HCT116 (cell line): ENCODE data around the gene PFKM. TPM values are rescaled to one million over a fixed set of nuclear protein-coding genes. Genes with fewer than 3 reads are reported as not detected.

ENCODE experiments used
- ATAC-seq: fragments of 200-7000 bp; cut with Tn5 transposase; 2 replicates; pipeline ENCODE4 v1.9.1; 2020; ENCODE audit warnings: mild to moderate bottlenecking, moderate library complexity
- BruUV-seq: library from RNA; stranded (reverse); fragments of 400-500 nt; replicated peaks from 2 replicates; lab custom pipeline; 2021; lab: Mats Ljungman, UMichigan
- CTCF ChIA-PET: fragments of 300-600 bp; sonication (Branson Sonifier 250); formaldehyde crosslinking; loops from one replicate; lab custom pipeline; 2021; ENCODE audit warnings: antibody characterized with exemption; lab: Charles Lee
- POLR2A ChIA-PET: fragments of 300-600, 350-600 bp; sonication (Branson Sonifier 250); formaldehyde crosslinking; loops from one replicate; lab custom pipeline; 2021; ENCODE audit warnings: antibody characterized with exemption; lab: Charles Lee
- RAD21 ChIA-PET, 2 experiments: fragments of 300-600 bp; sonication (Branson Sonifier 250); formaldehyde crosslinking; loops; one replicate each; lab custom pipeline; 2023; ENCODE audit warnings: low total read pairs in 2 of 2; ENCODE audit not compliant: uncharacterized antibody in 2 of 2, unreplicated experiment in 2 of 2, low non-redundant PET in 1 of 2; lab: Charles Lee
- DNase-seq: peaks from one replicate; pipeline ENCODE4 v3.0.0-alpha.2; 2010; ENCODE audit warnings: low read depth, low spot score
- H2AFZ ChIP-seq: fragments of 200-600 bp; shearing (Covaris generic), sonication (generic); 2 replicates; pipeline ENCODE4 v1.6.1; 2017; ENCODE audit warnings: low read depth, mixed run types, mixed read lengths, antibody characterized with exemption, low read length; ENCODE audit not compliant: poor library complexity, severe bottlenecking
- H3K27ac ChIP-seq: 2 replicates; pipeline ENCODE4 v1.5.1; 2012; ENCODE audit warnings: low read depth, low read length
- H3K27me3 ChIP-seq: fragments of 200-600 bp; sonication (generic); 2 replicates; pipeline ENCODE4 v1.6.1; 2016; ENCODE audit warnings: mixed run types, low read length, mixed read lengths; ENCODE audit not compliant: insufficient read depth
- H3K36me3 ChIP-seq, 2 experiments: fragments of 200-500 bp in 1 of 2; fragments of 200-600 bp in 1 of 2; sonication (Bioruptor generic) in 1 of 2; sonication (generic) in 1 of 2; 2 replicates each; pipeline versions ENCODE4 v1.5.1 to v1.6.1; 2014 to 2016; ENCODE audit warnings: low read length in 2 of 2, inconsistent platforms in 1 of 2, mixed read lengths in 1 of 2, mixed run types in 1 of 2; ENCODE audit not compliant: insufficient read depth in 2 of 2, control insufficient read depth in 1 of 2
- H3K4me1 ChIP-seq, 2 experiments: fragments of 200-600 bp in 1 of 2; sonication (generic) in 1 of 2; 2 replicates each; pipeline versions ENCODE4 v1.5.1 to v1.6.1; 2012 to 2017; ENCODE audit warnings: low read length in 2 of 2, inconsistent platforms in 1 of 2, mild to moderate bottlenecking in 1 of 2, mixed read lengths in 1 of 2, mixed run types in 1 of 2, moderate library complexity in 1 of 2; ENCODE audit not compliant: insufficient read depth in 2 of 2, control insufficient read depth in 1 of 2
- H3K4me2 ChIP-seq: fragments of 200-600 bp; sonication (generic); 2 replicates; pipeline ENCODE4 v1.6.1; 2017; ENCODE audit warnings: mixed run types, low read length, mixed read lengths
- H3K4me3 ChIP-seq, 2 experiments: fragments of 200-600 bp in 1 of 2; sonication (generic) in 1 of 2; replicated peaks in 1 of 2; 2 replicates each; pipeline ENCODE4 v1.5.1; 2011 to 2016; ENCODE audit warnings: low read length in 2 of 2, control low read depth in 1 of 2, low read depth in 1 of 2, mild to moderate bottlenecking in 1 of 2, mixed read lengths in 1 of 2, mixed run types in 1 of 2
- H3K79me2 ChIP-seq: fragments of 200-600 bp; sonication (generic); 2 replicates; pipeline ENCODE4 v1.6.1; 2017; ENCODE audit warnings: mild to moderate bottlenecking, mixed run types, low read length, moderate library complexity, mixed read lengths; ENCODE audit not compliant: insufficient read depth
- H3K9ac ChIP-seq: fragments of 200-600 bp; sonication (generic); 2 replicates; pipeline ENCODE4 v1.6.1; 2016; ENCODE audit warnings: low read length, mixed read lengths
- H3K9me2 ChIP-seq: fragments of 200-600 bp; sonication (generic), shearing (Covaris generic); 2 replicates; pipeline ENCODE4 v1.6.1; 2017; ENCODE audit warnings: mixed run types, mild to moderate bottlenecking, moderate library complexity; ENCODE audit not compliant: insufficient read depth
- H3K9me3 ChIP-seq, 2 experiments: fragments of 200-500 bp in 1 of 2; fragments of 200-600 bp in 1 of 2; sonication (Bioruptor generic) in 1 of 2; sonication (generic) in 1 of 2; 2 replicates each; pipeline ENCODE4 v1.6.1; 2014 to 2017; ENCODE audit warnings: low read length in 2 of 2, mixed read lengths in 2 of 2, inconsistent platforms in 1 of 2, low read depth in 1 of 2, mild to moderate bottlenecking in 1 of 2, mixed run types in 1 of 2, moderate library complexity in 1 of 2; ENCODE audit not compliant: control insufficient read depth in 1 of 2, insufficient read depth in 1 of 2
- H4K20me1 ChIP-seq: fragments of 200-600 bp; sonication (generic), shearing (Covaris generic); 2 replicates; pipeline ENCODE4 v1.6.1; 2017; ENCODE audit warnings: mixed run types, mild to moderate bottlenecking, moderate library complexity; ENCODE audit not compliant: insufficient read depth
- CBX3 ChIP-seq: IDR thresholded peaks from 2 replicates; pipeline ENCODE4 v1.6.1; 2012; ENCODE audit warnings: low read depth
- ELF1 ChIP-seq: IDR thresholded peaks from 2 replicates; pipeline ENCODE4 v1.6.1; 2012; ENCODE audit warnings: low read depth, borderline replicate concordance
- EZH2 ChIP-seq: fragments of 200-600 bp; sonication (generic); IDR thresholded peaks from 2 replicates; pipeline ENCODE4 v1.6.1; 2017; ENCODE audit warnings: antibody characterized with exemption, mixed run types
- POLR2AphosphoS5 ChIP-seq: IDR thresholded peaks from 2 replicates; pipeline ENCODE4 v1.6.1; 2011; ENCODE audit warnings: mild to moderate bottlenecking, low read depth, low read length, moderate library complexity
- SRF ChIP-seq: IDR thresholded peaks from 2 replicates; pipeline ENCODE4 v1.6.1; 2012; ENCODE audit warnings: low read depth
- YY1 ChIP-seq: IDR thresholded peaks from 2 replicates; pipeline ENCODE4 v1.6.1; 2011; ENCODE audit warnings: low read length, low read depth, moderate library complexity, mild to moderate bottlenecking; ENCODE audit not compliant: insufficient replicate concordance; ENCODE audit errors: extremely low read depth
- ZFX ChIP-seq: fragments of 450-650 bp; IDR thresholded peaks from 2 replicates; pipeline ENCODE4 v1.6.1; 2017
- ZNF274 ChIP-seq: fragments of 200-500 bp; sonication (Bioruptor generic); IDR thresholded peaks from 2 replicates; pipeline ENCODE4 v1.6.1; 2014; ENCODE audit warnings: mild to moderate bottlenecking, low read depth, low read length, inconsistent platforms
- intact Hi-C: fragments of 100-400 bp; cut with micrococcal nuclease; formaldehyde crosslinking; loops from 2 replicates; pipeline ENCODE4 v1.10.0; 2022
- total RNA-seq: library from RNA; stranded (reverse); gene quantifications from one replicate; pipeline ENCODE4 v1.2.1, GENCODE V29; 2021; ENCODE audit not compliant: unreplicated experiment
- TF ChIP-seq, protein P1 (sequence below): IDR thresholded peaks from 2 replicates; pipeline ENCODE4 v1.6.1; 2011; ENCODE audit warnings: mild to moderate bottlenecking, low read length, moderate library complexity; ENCODE audit not compliant: insufficient replicate concordance; ENCODE audit errors: extremely low read depth
- TF ChIP-seq, protein P2 (sequence below): IDR thresholded peaks from 2 replicates; pipeline ENCODE4 v1.6.1; 2012; ENCODE audit warnings: low read depth

The PFKM gene
- total RNA-seq, 1 experiment from 2014 or later, result 144 TPM

DNA sequence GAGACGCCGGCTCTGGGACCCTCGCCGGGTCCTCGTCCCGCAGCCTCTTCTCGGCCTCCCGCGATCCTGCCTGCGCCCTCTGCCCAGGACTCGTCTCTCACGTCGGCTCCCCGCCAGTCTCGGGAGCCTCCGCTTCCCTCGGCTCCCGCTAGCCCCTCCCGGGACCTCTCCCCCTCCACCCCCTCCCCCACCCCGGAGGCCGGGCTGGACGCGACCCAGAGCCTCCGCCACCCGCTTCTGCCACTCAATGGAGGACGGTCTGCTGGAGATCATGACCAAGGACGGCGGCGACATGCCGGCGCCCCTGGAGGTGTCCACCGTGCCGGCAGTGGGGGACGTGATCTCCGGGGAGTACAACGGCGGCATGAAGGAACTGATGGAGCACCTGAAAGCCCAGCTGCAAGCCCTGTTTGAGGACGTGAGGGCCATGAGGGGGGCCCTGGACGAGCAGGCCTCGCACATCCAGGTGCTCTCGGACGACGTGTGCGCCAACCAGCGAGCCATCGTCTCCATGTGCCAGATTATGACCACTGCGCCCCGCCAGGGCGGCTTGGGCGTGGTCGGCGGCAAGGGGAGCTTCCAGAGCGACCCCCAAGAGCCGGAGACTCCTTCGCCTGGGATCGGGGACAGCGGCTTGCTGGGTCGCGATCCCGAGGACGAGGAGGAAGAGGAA lies 64.8 kb downstream of the PFKM start:
- RAD21 ChIA-PET, result interaction anchor here in 1 of 2 experiments (0.6 kb wide), 1 partner anchor 42 kb away, joined by 3 read pairs; no protein-coding TSS in a partner anchor
- 0 out of 2 replicates have a peak, but pooled peaks cover 2% of the 10 kb centered on the region for H3K27me3 ChIP-seq
- no peaks in the 10 kb centered on the region for H3K9me2 ChIP-seq
- H3K4me2 ChIP-seq, result peak overlapping the region; percentile 83
- no peaks in the 10 kb centered on the region for H3K36me3 ChIP-seq
- no peaks in the 10 kb centered on the region for H3K79me2 ChIP-seq
- no peak overlapping the region for H2AFZ ChIP-seq
- intact Hi-C loops, result no loop called here
- H3K4me3 ChIP-seq, result peak overlapping the region; percentile 62 to 64; a peak in 3 of 4 replicates
- no peak for ATAC-seq
- no peak overlapping the region for H3K9ac ChIP-seq
- CTCF ChIA-PET, result interaction anchor here (1.5 kb wide), 1 partner anchor 19 kb away, joined by 5 read pairs; no protein-coding TSS in a partner anchor
- POLR2A ChIA-PET, result no interaction called here
- peaks cover 4 to 25% of the 10 kb centered on the region in 2 experiments; a peak in 2 of 4 replicates for H3K4me1 ChIP-seq
- H3K27ac ChIP-seq, result no peak overlapping the region
- TF ChIP-seq YY1, result no peak
- TF ChIP-seq ELF1, result no peak
- TF ChIP-seq, protein P1, sequence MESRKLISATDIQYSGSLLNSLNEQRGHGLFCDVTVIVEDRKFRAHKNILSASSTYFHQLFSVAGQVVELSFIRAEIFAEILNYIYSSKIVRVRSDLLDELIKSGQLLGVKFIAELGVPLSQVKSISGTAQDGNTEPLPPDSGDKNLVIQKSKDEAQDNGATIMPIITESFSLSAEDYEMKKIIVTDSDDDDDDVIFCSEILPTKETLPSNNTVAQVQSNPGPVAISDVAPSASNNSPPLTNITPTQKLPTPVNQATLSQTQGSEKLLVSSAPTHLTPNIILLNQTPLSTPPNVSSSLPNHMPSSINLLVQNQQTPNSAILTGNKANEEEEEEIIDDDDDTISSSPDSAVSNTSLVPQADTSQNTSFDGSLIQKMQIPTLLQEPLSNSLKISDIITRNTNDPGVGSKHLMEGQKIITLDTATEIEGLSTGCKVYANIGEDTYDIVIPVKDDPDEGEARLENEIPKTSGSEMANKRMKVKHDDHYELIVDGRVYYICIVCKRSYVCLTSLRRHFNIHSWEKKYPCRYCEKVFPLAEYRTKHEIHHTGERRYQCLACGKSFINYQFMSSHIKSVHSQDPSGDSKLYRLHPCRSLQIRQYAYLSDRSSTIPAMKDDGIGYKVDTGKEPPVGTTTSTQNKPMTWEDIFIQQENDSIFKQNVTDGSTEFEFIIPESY, result no peak
- TF ChIP-seq, protein P2, sequence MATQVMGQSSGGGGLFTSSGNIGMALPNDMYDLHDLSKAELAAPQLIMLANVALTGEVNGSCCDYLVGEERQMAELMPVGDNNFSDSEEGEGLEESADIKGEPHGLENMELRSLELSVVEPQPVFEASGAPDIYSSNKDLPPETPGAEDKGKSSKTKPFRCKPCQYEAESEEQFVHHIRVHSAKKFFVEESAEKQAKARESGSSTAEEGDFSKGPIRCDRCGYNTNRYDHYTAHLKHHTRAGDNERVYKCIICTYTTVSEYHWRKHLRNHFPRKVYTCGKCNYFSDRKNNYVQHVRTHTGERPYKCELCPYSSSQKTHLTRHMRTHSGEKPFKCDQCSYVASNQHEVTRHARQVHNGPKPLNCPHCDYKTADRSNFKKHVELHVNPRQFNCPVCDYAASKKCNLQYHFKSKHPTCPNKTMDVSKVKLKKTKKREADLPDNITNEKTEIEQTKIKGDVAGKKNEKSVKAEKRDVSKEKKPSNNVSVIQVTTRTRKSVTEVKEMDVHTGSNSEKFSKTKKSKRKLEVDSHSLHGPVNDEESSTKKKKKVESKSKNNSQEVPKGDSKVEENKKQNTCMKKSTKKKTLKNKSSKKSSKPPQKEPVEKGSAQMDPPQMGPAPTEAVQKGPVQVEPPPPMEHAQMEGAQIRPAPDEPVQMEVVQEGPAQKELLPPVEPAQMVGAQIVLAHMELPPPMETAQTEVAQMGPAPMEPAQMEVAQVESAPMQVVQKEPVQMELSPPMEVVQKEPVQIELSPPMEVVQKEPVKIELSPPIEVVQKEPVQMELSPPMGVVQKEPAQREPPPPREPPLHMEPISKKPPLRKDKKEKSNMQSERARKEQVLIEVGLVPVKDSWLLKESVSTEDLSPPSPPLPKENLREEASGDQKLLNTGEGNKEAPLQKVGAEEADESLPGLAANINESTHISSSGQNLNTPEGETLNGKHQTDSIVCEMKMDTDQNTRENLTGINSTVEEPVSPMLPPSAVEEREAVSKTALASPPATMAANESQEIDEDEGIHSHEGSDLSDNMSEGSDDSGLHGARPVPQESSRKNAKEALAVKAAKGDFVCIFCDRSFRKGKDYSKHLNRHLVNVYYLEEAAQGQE, result no peak
- no peak for TF ChIP-seq CBX3
- TF ChIP-seq ZFX, result no peak
- no peak for TF ChIP-seq ZNF274
- TF ChIP-seq EZH2, result no peak
- no peak for TF ChIP-seq POLR2AphosphoS5
- TF ChIP-seq SRF, result no peak
- DNase-seq, result no peak
- no TSS peak for BruUV-seq
- H3K9me3 ChIP-seq, result no peaks in the 10 kb centered on the region
- H4K20me1 ChIP-seq, result no peaks in the 10 kb centered on the region
